ENCODE results near the gene C2. TPM values are rescaled to one million over a fixed set of nuclear protein-coding genes. Genes with fewer than 3 reads are reported as not detected.
"Not testable (repeated sequence)": the region's sequence is repeated elsewhere in the genome, so short reads cannot be mapped to it uniquely, and the experiment has no call there.

Gene C2
- total RNA-seq, 1 donor from 2014 or later = 2.9 TPM

DNA sequence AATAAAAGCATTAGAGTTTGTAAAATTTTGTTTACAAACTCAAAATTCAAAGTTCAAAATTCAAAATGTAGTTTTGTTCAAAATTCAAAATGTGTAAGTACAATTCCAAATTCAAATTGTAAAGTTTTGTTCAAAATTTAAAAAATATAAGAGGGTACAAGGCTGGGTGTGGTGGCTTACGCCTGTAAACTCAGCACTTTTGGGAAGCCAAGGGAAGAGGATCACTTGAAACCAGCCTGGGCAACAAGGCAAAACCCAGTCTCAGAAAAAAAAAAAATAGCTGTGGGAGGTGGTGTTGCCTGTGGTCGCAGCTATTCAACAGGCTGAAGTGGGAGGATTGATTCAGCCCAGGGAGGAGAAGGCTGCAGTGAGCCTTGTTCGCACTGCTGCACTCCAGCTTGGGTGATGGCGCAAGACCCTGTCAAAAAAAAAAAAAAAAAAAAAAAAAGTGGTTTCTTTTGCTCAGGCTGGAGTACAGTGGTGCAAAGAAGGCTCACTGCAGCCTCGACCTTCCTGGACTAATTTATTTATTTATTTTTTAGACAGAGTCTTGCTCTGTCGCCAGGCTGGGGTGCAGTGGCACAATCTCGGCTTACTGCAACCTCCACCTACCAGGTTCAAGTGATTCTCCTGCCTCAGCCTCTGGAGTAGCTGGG is 20.2 kb upstream of the C2 start:
- Histone ChIP-seq H3K9me3 (no peaks in the 10 kb centered on the region), H3K4me3 (no peak overlapping the region), H3K27ac (peak overlapping the region; percentile 11), H3K4me1 (peaks cover 13% of the 10 kb centered on the region), H3K36me3 (no peaks in the 10 kb centered on the region), H3K27me3 (no peaks in the 10 kb centered on the region)
- TF ChIP-seq, protein P1, sequence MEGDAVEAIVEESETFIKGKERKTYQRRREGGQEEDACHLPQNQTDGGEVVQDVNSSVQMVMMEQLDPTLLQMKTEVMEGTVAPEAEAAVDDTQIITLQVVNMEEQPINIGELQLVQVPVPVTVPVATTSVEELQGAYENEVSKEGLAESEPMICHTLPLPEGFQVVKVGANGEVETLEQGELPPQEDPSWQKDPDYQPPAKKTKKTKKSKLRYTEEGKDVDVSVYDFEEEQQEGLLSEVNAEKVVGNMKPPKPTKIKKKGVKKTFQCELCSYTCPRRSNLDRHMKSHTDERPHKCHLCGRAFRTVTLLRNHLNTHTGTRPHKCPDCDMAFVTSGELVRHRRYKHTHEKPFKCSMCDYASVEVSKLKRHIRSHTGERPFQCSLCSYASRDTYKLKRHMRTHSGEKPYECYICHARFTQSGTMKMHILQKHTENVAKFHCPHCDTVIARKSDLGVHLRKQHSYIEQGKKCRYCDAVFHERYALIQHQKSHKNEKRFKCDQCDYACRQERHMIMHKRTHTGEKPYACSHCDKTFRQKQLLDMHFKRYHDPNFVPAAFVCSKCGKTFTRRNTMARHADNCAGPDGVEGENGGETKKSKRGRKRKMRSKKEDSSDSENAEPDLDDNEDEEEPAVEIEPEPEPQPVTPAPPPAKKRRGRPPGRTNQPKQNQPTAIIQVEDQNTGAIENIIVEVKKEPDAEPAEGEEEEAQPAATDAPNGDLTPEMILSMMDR (IDR thresholded peaks at IDR 0.05) = no peak
- TF ChIP-seq POLR2A (IDR thresholded peaks at IDR 0.05) (no peak), POLR2AphosphoS5 (IDR thresholded peaks at IDR 0.05; ENCODE audit: insufficient read depth in 1 of 2, low read depth in 1 of 2) (no peak)
- DNase-seq (ENCODE audit: extremely low spot score in 2 of 2) = no peak
- intact Hi-C loops (cut with DNase I) = no loop called here

DNA sequence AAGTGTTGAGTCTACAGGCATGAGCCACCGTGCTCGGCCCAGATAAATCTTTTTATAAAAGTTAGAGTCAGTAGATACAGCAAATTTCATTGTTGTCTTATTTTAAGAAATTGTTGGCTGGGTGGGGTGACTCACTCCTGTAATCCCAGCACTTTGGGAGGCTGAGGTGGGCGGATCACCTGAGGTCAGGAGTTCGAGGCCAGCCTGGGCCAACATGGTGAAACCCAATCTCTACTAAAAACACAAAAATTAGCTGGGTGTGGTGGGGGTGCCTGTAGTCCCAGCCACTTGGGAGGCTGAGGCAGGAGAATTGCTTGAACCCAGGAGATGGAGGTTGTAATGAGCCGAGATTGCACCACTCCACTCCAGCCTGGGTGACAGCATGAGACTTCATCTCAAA is 19.3 kb upstream of the C2 start:
- H3K27me3 ChIP-seq; H3K9me3 ChIP-seq; intact Hi-C loops (cut with DNase I); H3K36me3 ChIP-seq; H3K4me1 ChIP-seq; DNase-seq (ENCODE audit: extremely low spot score in 2 of 2); H3K4me3 ChIP-seq: not testable (repeated sequence)
- H3K27ac ChIP-seq = peak overlapping the region; percentile 11

DNA sequence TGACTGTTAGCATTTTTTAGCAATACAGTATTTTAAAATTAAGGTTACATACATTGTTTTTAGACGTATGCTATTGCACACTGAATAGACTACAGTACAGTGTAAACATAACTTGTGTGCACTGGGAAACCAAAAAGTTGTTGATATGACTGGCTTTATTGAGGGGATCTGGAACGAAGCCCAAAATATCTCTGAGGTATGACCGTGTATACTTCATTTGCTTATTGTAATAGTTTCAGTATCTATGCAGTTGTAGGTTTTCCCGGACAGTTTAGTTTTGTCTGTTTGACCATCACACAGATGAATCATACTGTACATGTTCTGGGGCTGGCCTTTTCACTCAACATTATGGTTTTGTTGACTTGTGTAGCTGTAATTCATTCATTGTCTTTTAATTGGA is 18.7 kb upstream of the C2 start:
- Histone ChIP-seq H3K36me3 (no peaks in the 10 kb centered on the region), H3K4me1 (peaks cover 5% of the 10 kb centered on the region), H3K27ac (no peak overlapping the region), H3K4me3 (no peak overlapping the region), H3K9me3 (no peaks in the 10 kb centered on the region), H3K27me3 (no peaks in the 10 kb centered on the region)
- TF ChIP-seq, protein P1 (IDR thresholded peaks at IDR 0.05) = no peak
- TF ChIP-seq POLR2AphosphoS5 (IDR thresholded peaks at IDR 0.05; ENCODE audit: insufficient read depth in 1 of 2, low read depth in 1 of 2) = no peak
- no peak for TF ChIP-seq POLR2A (IDR thresholded peaks at IDR 0.05)
- DNase-seq (ENCODE audit: extremely low spot score in 2 of 2) = no peak
- intact Hi-C loops (cut with DNase I) = no loop called here

DNA sequence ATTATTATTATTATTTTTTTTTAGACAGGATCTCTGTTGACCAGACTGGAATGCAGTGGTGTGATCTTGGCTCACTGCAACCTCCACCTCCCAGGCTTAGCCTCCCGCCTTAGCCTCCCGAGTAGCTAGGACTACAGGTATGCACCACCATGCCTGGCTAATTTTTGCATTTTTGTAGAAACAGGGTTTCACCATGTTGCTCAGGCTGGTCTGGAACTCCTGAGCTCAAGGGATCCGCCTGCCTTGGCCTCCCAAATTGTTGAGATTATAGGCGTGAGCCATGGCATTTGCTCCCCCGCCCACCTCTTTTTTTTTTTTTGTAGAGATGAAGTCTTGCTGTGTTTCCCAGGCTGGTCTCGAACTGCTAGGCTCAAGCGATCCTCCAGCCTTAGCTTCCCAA is 18.2 kb upstream of the C2 start:
- DNase-seq (ENCODE audit: extremely low spot score in 2 of 2); H3K4me3 ChIP-seq; H3K9me3 ChIP-seq; intact Hi-C loops (cut with DNase I); H3K27me3 ChIP-seq; H3K4me1 ChIP-seq; H3K36me3 ChIP-seq; H3K27ac ChIP-seq: not testable (repeated sequence)

DNA sequence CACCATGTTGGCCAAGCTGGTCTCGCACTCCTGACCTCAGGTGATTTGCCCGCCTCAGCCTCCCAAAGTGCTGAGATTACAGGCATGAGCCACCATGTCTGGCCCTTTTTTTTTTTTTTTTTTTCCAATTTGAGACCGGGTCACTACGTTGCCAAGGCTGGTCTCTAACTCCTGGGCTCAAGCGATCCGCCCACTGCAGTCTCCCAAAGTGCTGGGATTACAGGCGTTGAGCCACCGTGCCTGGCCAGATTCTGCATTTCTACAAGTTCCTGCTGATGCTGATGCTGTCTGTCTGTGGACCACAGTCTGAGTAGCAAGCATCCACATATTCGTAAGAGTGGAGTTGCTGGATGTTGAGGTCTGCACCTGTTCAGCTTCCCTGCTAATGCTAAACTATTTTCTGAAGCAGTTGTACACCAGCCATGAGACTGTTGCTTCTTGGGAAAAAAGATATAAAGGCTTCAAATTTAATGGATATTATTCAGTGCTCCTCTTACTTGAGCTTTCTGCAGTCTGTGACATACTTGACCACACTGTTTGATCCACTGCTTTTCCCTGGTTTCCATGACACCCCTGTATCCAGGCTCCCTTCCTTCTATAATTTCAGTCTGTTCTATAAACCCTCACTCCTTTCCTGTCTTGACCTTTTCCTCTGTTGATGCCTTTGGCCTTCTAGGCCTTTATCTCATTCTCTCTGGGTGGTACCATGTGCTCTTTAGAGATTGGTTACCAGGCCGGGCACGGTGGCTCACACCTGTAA is 15.5 kb upstream of the C2 start:
- Histone ChIP-seq H3K4me1 (peaks cover 5% of the 10 kb centered on the region), H3K9me3 (no peaks in the 10 kb centered on the region), H3K27me3 (no peaks in the 10 kb centered on the region), H3K36me3 (no peaks in the 10 kb centered on the region), H3K27ac (peak overlapping the region; percentile 65), H3K4me3 (no peak overlapping the region)
- TF ChIP-seq POLR2A (IDR thresholded peaks at IDR 0.05) = no peak
- intact Hi-C loops (cut with DNase I) = no loop called here
- no peak for DNase-seq (ENCODE audit: extremely low spot score in 2 of 2)

DNA sequence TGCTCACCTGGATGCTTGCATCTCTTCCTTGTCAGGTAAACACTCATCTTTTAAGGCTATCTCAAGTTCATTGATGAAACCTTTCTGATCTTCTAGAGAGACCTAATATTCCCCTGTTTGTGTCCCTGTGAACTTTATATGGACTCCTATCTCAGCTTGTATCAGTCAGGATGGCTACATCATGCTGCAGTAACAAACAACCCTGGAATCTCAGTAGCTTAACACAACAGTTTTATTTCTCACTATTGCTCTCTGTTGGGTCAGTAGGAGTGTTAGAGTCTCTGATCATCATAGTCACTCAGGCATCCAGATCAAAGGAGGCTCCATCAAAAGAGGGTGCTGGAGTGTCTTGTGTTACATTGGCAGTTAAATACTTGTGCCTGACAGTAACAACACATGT is 12.2 kb upstream of the C2 start:
- DNase-seq (ENCODE audit: extremely low spot score in 2 of 2) = no peak
- no peaks in the 10 kb centered on the region for H3K27me3 ChIP-seq
- intact Hi-C loops (cut with DNase I) = no loop called here
- no peaks in the 10 kb centered on the region for H3K36me3 ChIP-seq
- no peak overlapping the region for H3K4me3 ChIP-seq
- no peak overlapping the region for H3K27ac ChIP-seq
- no peaks in the 10 kb centered on the region for H3K9me3 ChIP-seq
- TF ChIP-seq POLR2A (IDR thresholded peaks at IDR 0.05) = no peak
- TF ChIP-seq POLR2AphosphoS5 (IDR thresholded peaks at IDR 0.05; ENCODE audit: insufficient read depth in 1 of 2, low read depth in 1 of 2) = no peak
- TF ChIP-seq, protein P1 (IDR thresholded peaks at IDR 0.05) = no peak
- H3K4me1 ChIP-seq = peaks cover 5% of the 10 kb centered on the region

Measured in vagina (tissue), 2 donors.